Hepatocyte (in vitro differentiated cells): ENCODE data around the gene RFT1. TPM values are rescaled to one million over a fixed set of nuclear protein-coding genes. Genes with fewer than 3 reads are reported as not detected.

Experiments
- DNase-seq: peaks from one replicate; pipeline ENCODE4 v3.0.0-alpha.2; 2016; ENCODE audit warnings: low spot score
- H2AFZ ChIP-seq: fragments of 200-600 bp; sonication (generic); 2 replicates; pipeline ENCODE4 v1.6.0; 2016; ENCODE audit warnings: antibody characterized with exemption, mild to moderate bottlenecking
- H3K27ac ChIP-seq: fragments of 200-600 bp; sonication (generic); 2 replicates; pipeline ENCODE4 v1.5.1; 2016; ENCODE audit warnings: mild to moderate bottlenecking
- H3K27me3 ChIP-seq: fragments of 200-600 bp; sonication (generic); 2 replicates; pipeline ENCODE4 v1.6.1; 2016
- H3K36me3 ChIP-seq: fragments of 200-600 bp; sonication (generic); replicated peaks from 2 replicates; pipeline ENCODE4 v1.5.1; 2016; ENCODE audit warnings: low read depth; ENCODE audit not compliant: insufficient read depth
- H3K4me1 ChIP-seq: fragments of 200-600 bp; sonication (generic); 2 replicates; pipeline ENCODE4 v1.5.1; 2016; ENCODE audit warnings: mild to moderate bottlenecking, moderate library complexity; ENCODE audit not compliant: insufficient read depth
- H3K4me2 ChIP-seq: fragments of 200-600 bp; sonication (generic); 2 replicates; pipeline ENCODE4 v1.6.0; 2016
- H3K4me3 ChIP-seq: fragments of 200-600 bp; sonication (generic); 2 replicates; pipeline ENCODE4 v1.5.1; 2016; ENCODE audit warnings: mild to moderate bottlenecking
- H3K79me2 ChIP-seq: fragments of 200-600 bp; sonication (generic); 2 replicates; pipeline ENCODE4 v1.6.0; 2017; ENCODE audit warnings: mild to moderate bottlenecking
- H3K9me2 ChIP-seq: fragments of 200-600 bp; sonication (generic); replicated peaks from 2 replicates; pipeline ENCODE4 v1.6.0; 2017; ENCODE audit warnings: mild to moderate bottlenecking; ENCODE audit not compliant: insufficient read depth
- H3K9me3 ChIP-seq: fragments of 200-600 bp; sonication (generic); 2 replicates; pipeline ENCODE4 v1.5.1; 2016; ENCODE audit warnings: low read depth, mild to moderate bottlenecking
- H4K20me1 ChIP-seq: fragments of 200-600 bp; sonication (generic); 2 replicates; pipeline ENCODE4 v1.6.0; 2016; ENCODE audit warnings: mild to moderate bottlenecking; ENCODE audit not compliant: insufficient read depth, poor library complexity, severe bottlenecking
- EZH2 ChIP-seq: fragments of 200-600 bp; sonication (generic); IDR thresholded peaks from 2 replicates; pipeline ENCODE4 v1.6.1; 2016; ENCODE audit warnings: antibody characterized with exemption, mild to moderate bottlenecking, borderline replicate concordance
- EZH2phosphoT487 ChIP-seq: fragments of 200-600 bp; sonication (generic); IDR thresholded peaks from one replicate; pipeline ENCODE4 v1.6.1; 2018; ENCODE audit warnings: antibody characterized with exemption, mild to moderate bottlenecking, low read depth, moderate library complexity; ENCODE audit not compliant: unreplicated experiment, severe bottlenecking
- WGBS: methylation state at CpG from one replicate; pipeline ENCODE4 v1.1.6; 2016; ENCODE audit warnings: low lambda C conversion rate; ENCODE audit errors: missing lambda C conversion rate; 5-methylcytosine and 5-hydroxymethylcytosine counted together
- polyA plus RNA-seq: library from polyadenylated mRNA; unstranded; fragments of >200 nt; fragmentation: Nextera tagmentation; extraction: Ambion mirVana; gene quantifications from 2 replicates; pipeline ENCODE4 v1.2.1, GENCODE V29; 2016
- total RNA-seq: library from RNA; depleted of rRNA; stranded (reverse); fragments of >200 nt; gene quantifications from 2 replicates; pipeline ENCODE4 v1.2.3, GENCODE V29; 2014
- TF ChIP-seq, protein P1 (sequence below): fragments of 200-600 bp; sonication (generic); IDR thresholded peaks from 2 replicates; pipeline ENCODE4 v1.5.1; 2016; ENCODE audit warnings: antibody characterized with exemption, mild to moderate bottlenecking; ENCODE audit not compliant: poor library complexity

The RFT1 gene
- total and polyA plus RNA-seq, 2 experiments from 2014 or later, result 15.9 to 32.0 TPM

DNA sequence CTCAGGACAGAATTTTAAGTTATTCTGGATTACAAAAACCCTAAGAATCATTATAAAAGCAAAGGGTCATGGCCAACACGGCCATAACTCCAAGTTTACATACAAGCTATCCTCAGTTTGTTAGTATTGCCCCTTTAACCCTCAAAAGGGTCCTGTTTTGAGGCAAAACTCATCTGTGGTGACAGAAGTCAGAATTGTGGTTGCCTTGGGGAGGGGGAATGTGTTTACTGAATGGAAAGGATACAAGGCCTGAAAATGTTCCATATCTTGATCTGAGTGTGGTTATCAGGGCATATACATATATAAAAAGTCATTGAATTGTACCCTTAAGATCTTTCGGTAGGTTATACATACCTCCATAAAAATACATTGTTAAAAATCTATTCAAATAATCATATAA, 86.5 kb downstream of the RFT1 start:
- TF ChIP-seq EZH2phosphoT487, result no peak
- no peak for TF ChIP-seq EZH2
- DNase-seq, result no peak
- Histone ChIP-seq H3K4me1 (peaks cover 16% of the 10 kb centered on the region), H3K79me2 (peaks cover 51% of the 10 kb centered on the region), H3K9me2 (no peaks in the 10 kb centered on the region), H3K27ac (peak overlapping the region; percentile 88), H3K4me3 (peak overlapping the region; percentile 94), H3K27me3 (no peaks in the 10 kb centered on the region), H3K4me2 (peak overlapping the region; percentile 95), H4K20me1 (no peaks in the 10 kb centered on the region), H2AFZ (no peak overlapping the region), H3K36me3 (no peaks in the 10 kb centered on the region), H3K9me3 (no peaks in the 10 kb centered on the region)
- WGBS, result 92% methylated on average over 2 of the region's 2 CpGs

DNA sequence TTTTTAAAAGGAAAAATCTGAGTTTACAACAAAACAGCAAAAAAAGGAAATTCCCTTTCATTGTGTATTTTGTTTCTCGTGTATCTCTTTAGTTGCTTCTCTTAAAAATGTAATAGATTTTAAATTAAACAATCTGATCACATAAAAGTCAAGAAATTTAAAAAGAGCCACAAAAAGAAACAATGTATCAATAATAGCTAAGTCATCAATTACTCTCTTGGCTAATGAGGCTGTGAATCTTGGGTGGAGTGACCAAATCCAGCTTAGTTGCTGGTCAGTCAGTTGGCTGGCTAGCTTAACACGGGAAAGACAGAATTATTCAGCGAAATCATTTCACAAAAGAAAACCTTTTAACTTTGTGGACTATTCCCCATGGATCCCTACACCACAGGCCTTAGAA, 87.6 kb downstream of the RFT1 start:
- peaks cover 20% of the 10 kb centered on the region for H3K4me1 ChIP-seq

DNA sequence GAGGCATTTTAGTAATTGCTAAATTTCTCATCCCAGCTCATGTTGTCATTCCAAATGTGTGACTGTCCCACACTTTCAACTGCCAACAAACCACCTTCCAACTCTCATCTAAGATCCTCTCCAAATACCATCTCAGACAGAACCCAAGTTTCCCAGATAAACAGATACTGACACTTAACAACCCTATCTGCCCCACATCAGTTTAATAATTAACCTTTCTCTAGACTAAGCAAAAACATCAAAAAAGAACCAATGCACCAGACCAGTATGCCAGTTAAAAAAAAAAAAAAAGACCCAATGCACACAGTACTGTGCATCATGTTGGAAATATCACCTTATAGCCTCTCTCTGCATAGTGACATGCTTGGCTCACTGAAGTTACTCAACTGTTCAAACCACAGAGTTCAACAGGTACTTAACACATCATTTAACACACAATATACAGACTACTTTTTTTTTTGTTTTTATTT, 89.8 kb downstream of the RFT1 start:
- H2AFZ ChIP-seq, result no peak overlapping the region
- no peaks in the 10 kb centered on the region for H3K9me2 ChIP-seq
- no peaks in the 10 kb centered on the region for H4K20me1 ChIP-seq
- peaks cover 84% of the 10 kb centered on the region for H3K79me2 ChIP-seq
- no peaks in the 10 kb centered on the region for H3K9me3 ChIP-seq
- no peak for DNase-seq
- H3K27me3 ChIP-seq, result no peaks in the 10 kb centered on the region
- H3K4me1 ChIP-seq, result peaks cover 20% of the 10 kb centered on the region
- no peak for TF ChIP-seq EZH2phosphoT487
- TF ChIP-seq, protein P1, sequence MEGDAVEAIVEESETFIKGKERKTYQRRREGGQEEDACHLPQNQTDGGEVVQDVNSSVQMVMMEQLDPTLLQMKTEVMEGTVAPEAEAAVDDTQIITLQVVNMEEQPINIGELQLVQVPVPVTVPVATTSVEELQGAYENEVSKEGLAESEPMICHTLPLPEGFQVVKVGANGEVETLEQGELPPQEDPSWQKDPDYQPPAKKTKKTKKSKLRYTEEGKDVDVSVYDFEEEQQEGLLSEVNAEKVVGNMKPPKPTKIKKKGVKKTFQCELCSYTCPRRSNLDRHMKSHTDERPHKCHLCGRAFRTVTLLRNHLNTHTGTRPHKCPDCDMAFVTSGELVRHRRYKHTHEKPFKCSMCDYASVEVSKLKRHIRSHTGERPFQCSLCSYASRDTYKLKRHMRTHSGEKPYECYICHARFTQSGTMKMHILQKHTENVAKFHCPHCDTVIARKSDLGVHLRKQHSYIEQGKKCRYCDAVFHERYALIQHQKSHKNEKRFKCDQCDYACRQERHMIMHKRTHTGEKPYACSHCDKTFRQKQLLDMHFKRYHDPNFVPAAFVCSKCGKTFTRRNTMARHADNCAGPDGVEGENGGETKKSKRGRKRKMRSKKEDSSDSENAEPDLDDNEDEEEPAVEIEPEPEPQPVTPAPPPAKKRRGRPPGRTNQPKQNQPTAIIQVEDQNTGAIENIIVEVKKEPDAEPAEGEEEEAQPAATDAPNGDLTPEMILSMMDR, result no peak
- TF ChIP-seq EZH2, result no peak
- peak overlapping the region; percentile 51 for H3K4me2 ChIP-seq
- no peak overlapping the region for H3K27ac ChIP-seq
- H3K36me3 ChIP-seq, result no peaks in the 10 kb centered on the region
- H3K4me3 ChIP-seq, result no peak overlapping the region

More for the DNA sequence above, 87.6 kb downstream of the RFT1 start:
- 89% methylated on average over 3 of the region's 3 CpGs for WGBS
- no peaks in the 10 kb centered on the region for H3K9me3 ChIP-seq
- no peaks in the 10 kb centered on the region for H3K36me3 ChIP-seq
- H4K20me1 ChIP-seq, result no peaks in the 10 kb centered on the region
- TF ChIP-seq EZH2phosphoT487, result no peak
- no peak overlapping the region for H3K4me3 ChIP-seq
- no peaks in the 10 kb centered on the region for H3K9me2 ChIP-seq
- peaks cover 62% of the 10 kb centered on the region for H3K79me2 ChIP-seq
- no peak overlapping the region for H3K27ac ChIP-seq
- H2AFZ ChIP-seq, result no peak overlapping the region
- H3K27me3 ChIP-seq, result no peaks in the 10 kb centered on the region
- DNase-seq, result no peak
- peak overlapping the region; percentile 3 for H3K4me2 ChIP-seq

DNA sequence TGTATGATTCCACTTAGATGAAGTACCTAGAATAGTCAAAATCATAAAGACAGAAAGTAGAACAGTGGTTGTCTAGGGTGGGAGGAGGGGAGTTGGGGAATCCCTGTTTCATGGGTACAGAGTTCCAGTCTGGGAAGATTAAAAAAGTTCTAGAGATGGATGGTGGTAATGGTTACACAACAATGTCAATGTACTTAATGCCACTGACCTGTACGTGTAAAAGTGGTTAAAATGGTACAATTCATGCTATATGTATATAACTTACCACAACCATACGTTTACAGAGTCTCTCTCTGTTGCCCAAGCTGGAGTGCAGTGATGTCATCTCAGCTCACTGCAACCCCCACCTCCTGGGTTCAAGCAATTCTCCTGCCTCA, 90.9 kb downstream of the RFT1 start:
- no peak overlapping the region for H3K4me2 ChIP-seq
- DNase-seq, result no peak
- no peak overlapping the region for H3K27ac ChIP-seq
- peaks cover 21% of the 10 kb centered on the region for H3K4me1 ChIP-seq
- H3K27me3 ChIP-seq, result no peaks in the 10 kb centered on the region
- H3K79me2 ChIP-seq, result peaks cover 84% of the 10 kb centered on the region
- TF ChIP-seq EZH2, result no peak
- TF ChIP-seq, protein P1, result no peak
- TF ChIP-seq EZH2phosphoT487, result no peak
- H3K36me3 ChIP-seq, result no peaks in the 10 kb centered on the region
- 82% methylated on average over 2 of the region's 2 CpGs for WGBS
- H3K4me3 ChIP-seq, result no peak overlapping the region
- H3K9me3 ChIP-seq, result no peaks in the 10 kb centered on the region
- H2AFZ ChIP-seq, result no peak overlapping the region
- no peaks in the 10 kb centered on the region for H3K9me2 ChIP-seq
- H4K20me1 ChIP-seq, result no peaks in the 10 kb centered on the region
